OCI-LY1 (cell line): ENCODE data around the gene LIM2.
"Not testable (repeated sequence)": the region's sequence is repeated elsewhere in the genome, so short reads cannot be mapped to it uniquely, and the experiment has no call there.

ENCODE experiments used
- H2AFZ ChIP-seq: fragments of 200-600 bp; sonication (generic), shearing (Covaris generic); 2 replicates; pipeline ENCODE4 v1.6.0; 2014; ENCODE audit warnings: antibody characterized with exemption, mild to moderate bottlenecking, low read length
- H3F3A ChIP-seq: fragments of 200-600 bp; sonication (generic), shearing (Covaris generic); 2 replicates; pipeline ENCODE4 v1.6.0; 2014; ENCODE audit warnings: mild to moderate bottlenecking, antibody characterized with exemption, low read length, moderate library complexity; ENCODE audit not compliant: insufficient read depth
- H3K27ac ChIP-seq: fragments of 200-600 bp; sonication (generic); 2 replicates; pipeline ENCODE4 v1.5.1; 2014; ENCODE audit warnings: low read length, mixed run types, mild to moderate bottlenecking, low read depth; ENCODE audit not compliant: poor library complexity, severe bottlenecking
- H3K27me3 ChIP-seq: fragments of 200-600 bp; sonication (generic); 2 replicates; pipeline ENCODE4 v1.6.0; 2014; ENCODE audit warnings: antibody characterized with exemption, mild to moderate bottlenecking, low read length, moderate library complexity; ENCODE audit not compliant: insufficient read depth
- H3K36me3 ChIP-seq: fragments of 200-600 bp; sonication (generic); 2 replicates; pipeline ENCODE4 v1.6.1; 2014; ENCODE audit warnings: mild to moderate bottlenecking, antibody characterized with exemption, low read length, moderate library complexity, mixed read lengths; ENCODE audit not compliant: insufficient read depth
- H3K4me1 ChIP-seq: fragments of 200-600 bp; sonication (generic); 2 replicates; pipeline ENCODE4 v1.5.1; 2014; ENCODE audit warnings: mild to moderate bottlenecking, low read length, moderate library complexity; ENCODE audit not compliant: insufficient read depth, severe bottlenecking
- H3K4me2 ChIP-seq: fragments of 200-600 bp; sonication (generic), shearing (Covaris generic); 2 replicates; pipeline ENCODE4 v1.6.1; 2014; ENCODE audit warnings: low read length
- H3K4me3 ChIP-seq: fragments of 200-600 bp; sonication (generic); 2 replicates; pipeline ENCODE4 v1.5.1; 2014; ENCODE audit warnings: low read length, low read depth, mild to moderate bottlenecking, mixed read lengths; ENCODE audit not compliant: poor library complexity, severe bottlenecking
- H3K79me2 ChIP-seq: fragments of 200-600 bp; shearing (Covaris generic); 2 replicates; pipeline ENCODE4 v1.6.1; 2016; ENCODE audit warnings: mixed run types, low read length, mixed read lengths; ENCODE audit not compliant: insufficient read depth
- H3K9ac ChIP-seq: fragments of 200-600 bp; sonication (generic), shearing (Covaris generic); 2 replicates; pipeline ENCODE4 v1.6.1; 2014; ENCODE audit warnings: mild to moderate bottlenecking, low read length, mixed read lengths
- H3K9me2 ChIP-seq: fragments of 200-600 bp; sonication (generic), shearing (Covaris generic); 2 replicates; pipeline ENCODE4 v1.6.1; 2014; ENCODE audit warnings: low read depth, mild to moderate bottlenecking, low read length, mixed read lengths
- H3K9me3 ChIP-seq: fragments of 200-600 bp; shearing (Covaris generic); 2 replicates; pipeline ENCODE4 v1.6.1; 2014; ENCODE audit warnings: low read length, mixed read lengths
- H4K20me1 ChIP-seq: fragments of 200-600 bp; sonication (generic), shearing (Covaris generic); 2 replicates; pipeline ENCODE4 v1.6.0; 2016; ENCODE audit warnings: mild to moderate bottlenecking, low read length; ENCODE audit not compliant: insufficient read depth
- CTCF ChIP-seq: fragments of 200-600 bp; sonication (generic), shearing (Covaris generic); IDR thresholded peaks from 2 replicates; pipeline ENCODE4 v1.5.1; 2017; ENCODE audit warnings: mild to moderate bottlenecking, antibody characterized with exemption, low read length, moderate library complexity, mixed read lengths
- EZH2 ChIP-seq: fragments of 200-600 bp; sonication (generic), shearing (Covaris generic); IDR thresholded peaks from 2 replicates; pipeline ENCODE4 v1.8.0; 2017; ENCODE audit warnings: borderline replicate concordance, mixed run types, mild to moderate bottlenecking, antibody characterized with exemption, low read length, moderate library complexity, mixed read lengths

LIM2 gene

GRCh38 chr19:51417810-51418157 is 30.0 kb upstream of the LIM2 start:
- Histone ChIP-seq H3K4me3 (peak overlapping the region; percentile 84), H3F3A (no peaks in the 10 kb centered on the region), H3K9me2 (no peaks in the 10 kb centered on the region), H4K20me1 (no peaks in the 10 kb centered on the region), H3K4me2 (peak overlapping the region; percentile 93), H3K79me2 (no peaks in the 10 kb centered on the region), H3K36me3 (peaks cover 17% of the 10 kb centered on the region; the same call in 1 of the 2 replicates), H3K9me3 (no peaks in the 10 kb centered on the region), H3K9ac (peak overlapping the region; percentile 86), H3K4me1 (peaks cover 23% of the 10 kb centered on the region), H3K27me3 (no peaks in the 10 kb centered on the region), H3K27ac (peak overlapping the region; percentile 76), H2AFZ (no peak overlapping the region)
- TF ChIP-seq EZH2: no peak
- no peak for TF ChIP-seq CTCF

DNA sequence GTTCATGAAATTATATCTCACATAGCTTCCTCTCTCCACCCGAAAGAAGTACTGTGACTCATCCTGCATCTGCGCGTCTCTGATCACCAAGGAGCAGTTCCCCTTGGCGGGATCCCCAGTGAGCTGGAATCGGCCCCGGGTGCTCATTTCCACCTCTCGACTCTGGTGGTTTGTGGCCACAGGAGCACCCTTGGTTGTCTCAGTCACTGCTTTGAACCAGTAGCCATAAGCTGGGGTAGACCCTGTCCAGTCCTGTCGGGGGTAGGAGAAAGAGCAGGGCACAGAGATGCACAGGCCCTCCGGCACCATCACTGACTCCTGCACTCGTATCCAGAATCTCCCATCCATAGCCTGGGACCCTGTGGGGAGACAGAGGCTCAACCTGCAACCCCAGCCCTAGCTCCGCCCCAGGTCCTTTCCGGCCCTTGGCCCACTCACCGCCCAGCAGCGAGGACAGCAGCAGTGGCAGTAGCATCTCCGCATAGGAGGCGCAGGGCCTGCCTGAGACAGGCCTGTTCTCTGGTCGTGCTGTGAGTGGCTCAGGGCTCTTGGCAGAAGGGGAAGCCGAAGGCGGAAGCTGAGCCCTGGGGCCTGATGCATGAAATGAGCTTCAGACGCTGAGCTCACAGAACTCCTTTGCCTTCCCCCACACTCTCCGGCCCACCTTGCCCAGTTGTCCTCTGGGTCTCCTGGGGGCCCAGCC is 29.5 kb upstream of the LIM2 start, which contains the start of gene SIGLEC10:
SIGLEC10 (minus strand) TSS at position 536 of the 703 bp plus-strand sequence; CDS start at position 475, 61 bp downstream.
- Histone ChIP-seq H3K9me2 (no peaks in the 10 kb centered on the region), H3K36me3 (peaks cover 17% of the 10 kb centered on the region; the same call in 1 of the 2 replicates), H3F3A (no peaks in the 10 kb centered on the region), H3K79me2 (no peaks in the 10 kb centered on the region), H3K9ac (peak within 1 kb of the TSS; percentile 86), H3K9me3 (no peaks in the 10 kb centered on the region), H3K27ac (peak within 1 kb of the TSS; percentile 76), H3K4me2 (peak within 1 kb of the TSS; percentile 93), H4K20me1 (no peaks in the 10 kb centered on the region), H3K27me3 (no peaks in the 10 kb centered on the region), H2AFZ (peak within 1 kb of the TSS; percentile 83; the same call in 1 of the 2 replicates), H3K4me1 (peaks cover 23% of the 10 kb centered on the region), H3K4me3 (peak within 1 kb of the TSS; percentile 84)
- peak; percentile 9; the same call in 1 of the 2 replicates for TF ChIP-seq CTCF
- TF ChIP-seq EZH2: no peak

DNA sequence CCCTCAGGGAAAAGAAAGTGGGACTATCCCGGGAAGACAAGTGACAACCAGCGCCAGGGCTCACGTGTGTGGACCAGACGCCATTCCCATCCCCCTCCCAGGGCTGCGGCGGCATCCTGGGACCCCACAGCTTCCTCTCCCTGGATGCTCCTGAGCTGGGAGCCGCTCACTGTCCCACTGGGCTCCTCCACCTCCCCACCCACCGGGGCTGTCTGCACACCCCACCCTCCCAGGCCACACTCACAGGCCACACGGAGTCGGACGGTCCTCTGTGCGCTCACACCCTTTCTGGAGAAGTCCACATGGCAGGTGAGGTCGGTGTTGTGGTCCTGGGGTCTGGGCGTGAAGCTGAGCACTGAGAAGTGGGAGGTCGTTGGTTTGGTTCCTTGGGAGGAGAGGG is 28.6 kb upstream of the LIM2 start:
- Histone ChIP-seq H3K4me1 (peaks cover 23% of the 10 kb centered on the region), H3K36me3 (peaks cover 17% of the 10 kb centered on the region; the same call in 1 of the 2 replicates), H3K4me2 (peak overlapping the region; percentile 93), H3K9ac (peak overlapping the region; percentile 86; the same call in 1 of the 2 replicates), H3K4me3 (peak overlapping the region; percentile 84)
- not testable (repeated sequence) for H3K79me2 ChIP-seq, H4K20me1 ChIP-seq, H3F3A ChIP-seq, H3K27me3 ChIP-seq, H3K27ac ChIP-seq, H3K9me3 ChIP-seq, H3K9me2 ChIP-seq, H2AFZ ChIP-seq

DNA sequence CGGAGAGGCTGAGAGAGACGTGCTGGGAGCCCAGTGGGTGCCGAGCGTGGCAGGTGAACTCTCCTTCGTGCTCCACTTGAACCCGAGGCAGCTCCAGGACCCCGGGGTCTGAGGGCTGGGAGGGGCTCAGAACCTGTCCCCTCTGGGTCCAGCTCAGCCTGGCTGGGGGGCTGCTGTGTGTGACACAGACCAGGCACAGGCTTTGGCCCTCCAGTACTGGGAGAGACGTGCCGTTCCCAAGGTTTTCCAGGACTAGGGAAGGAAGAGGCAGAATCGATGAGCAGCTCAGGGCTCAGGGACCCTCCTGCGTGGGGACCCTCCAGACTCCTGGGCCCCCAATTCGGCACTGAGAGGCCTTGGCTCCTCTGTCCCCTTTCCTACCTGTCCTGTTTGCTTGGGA is 27.4 kb upstream of the LIM2 start:
- Histone ChIP-seq H3K9me2 (no peaks in the 10 kb centered on the region), H3K36me3 (peaks cover 17% of the 10 kb centered on the region; the same call in 1 of the 2 replicates), H3K4me3 (no peak overlapping the region), H3K27me3 (no peaks in the 10 kb centered on the region), H3K4me2 (no peak overlapping the region), H3K9ac (no peak overlapping the region), H4K20me1 (no peaks in the 10 kb centered on the region), H3K4me1 (peaks cover 23% of the 10 kb centered on the region), H2AFZ (no peak overlapping the region), H3F3A (no peaks in the 10 kb centered on the region), H3K9me3 (no peaks in the 10 kb centered on the region), H3K27ac (no peak overlapping the region), H3K79me2 (no peaks in the 10 kb centered on the region)
- TF ChIP-seq EZH2 (no peak), CTCF (no peak)
